Measurements from ENCODE around the gene ZNF837. TPM values are rescaled to one million over a fixed set of nuclear protein-coding genes. Genes with fewer than 3 reads are reported as not detected.

ZNF837 gene
- total RNA-seq, 1 experiment from 2014 or later = 4.9 TPM

DNA sequence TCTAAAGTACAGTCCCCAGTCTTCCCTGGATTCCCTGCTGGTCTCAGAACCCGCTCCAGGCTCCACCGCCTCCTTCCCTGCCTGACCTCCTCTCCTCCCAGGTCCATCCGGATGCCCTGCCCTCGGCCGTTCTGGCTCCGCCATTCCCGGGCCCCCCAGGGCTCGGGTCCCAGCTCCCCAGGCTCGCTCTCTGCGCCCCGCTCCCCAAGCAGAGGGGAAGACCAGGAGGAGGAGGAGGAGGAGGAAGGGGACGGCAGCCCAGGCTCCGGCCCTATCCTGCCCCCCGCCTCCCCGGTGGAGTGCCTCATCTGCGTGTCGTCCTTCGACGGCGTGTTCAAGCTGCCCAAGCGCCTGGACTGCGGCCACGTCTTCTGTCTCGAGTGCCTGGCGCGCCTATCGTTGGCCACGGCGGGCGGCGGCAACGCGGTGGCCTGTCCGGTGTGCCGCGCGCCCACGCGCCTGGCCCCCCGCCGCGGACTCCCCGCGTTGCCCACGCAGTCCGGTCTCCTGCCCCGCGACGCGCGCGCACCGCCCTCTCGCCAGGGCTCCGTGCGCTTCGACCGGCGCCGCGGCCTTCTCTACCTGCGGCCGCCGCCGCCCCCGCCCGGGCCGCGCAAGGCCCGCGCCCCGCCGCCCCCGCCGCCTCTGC is 15.3 kb upstream of the ZNF837 start (continued):
- TF ChIP-seq E2F1 (CRISPR knock-in tag; IDR thresholded peaks at IDR 0.05) = no peak

GRCh38 chr19:58395220-58395978 is 14.6 kb upstream of the ZNF837 start, which contains the start of gene RNF225:
RNF225 (plus strand) TSS chr19:58395656; CDS start chr19:58396090, 434 bp downstream.
- Mint-ChIP-seq H3K27ac (peak within 1 kb of the TSS; percentile 63), H3K9me3 (no peaks in the 10 kb centered on the region), H3K4me1 (peaks cover 10% of the 10 kb centered on the region), H3K36me3 (peaks cover 37% of the 10 kb centered on the region), H3K4me3 (peak within 1 kb of the TSS; percentile 73), H3K27me3 (ENCODE audit: low read depth) (peaks cover 33% of the 10 kb centered on the region)
- ChIA-PET CTCF (interaction anchor here (1.1 to 1.7 kb wide), 4 partner anchors 12 to 186 kb away, joined by 3 to 5 read pairs (median 5); partner anchors contain the start of gene ZBTB45), POLR2A (interaction anchor here (1.5 to 1.8 kb wide), 2 partner anchors 12 to 33 kb away, joined by 4 to 6 read pairs; partner anchors contain the start of gene ZNF497)
- DNase-seq (ENCODE audit: low spot score) (peak; percentile 59), ATAC-seq (peak; percentile 67)
- TF ChIP-seq TP53 (CRISPR knock-in tag; IDR thresholded peaks at IDR 0.05) (no peak), ZNF532 (CRISPR knock-in tag; IDR thresholded peaks at IDR 0.05; ENCODE audit: borderline replicate concordance) (peak; percentile 74; the same call in 1 of the 2 replicates), ZNF671 (CRISPR knock-in tag; IDR thresholded peaks at IDR 0.05) (peak; percentile 17; the same call in 1 of the 2 replicates), ZSCAN18 (CRISPR knock-in tag; IDR thresholded peaks at IDR 0.05) (no peak), NR2C2 (CRISPR knock-in tag; IDR thresholded peaks at IDR 0.05) (no peak), SOX15 (CRISPR knock-in tag; IDR thresholded peaks at IDR 0.05) (no peak), OVOL2 (CRISPR knock-in tag; IDR thresholded peaks at IDR 0.05; ENCODE audit: borderline replicate concordance) (no peak), EMX1 (CRISPR knock-in tag; IDR thresholded peaks at IDR 0.05) (peak; percentile 89), PRRX2 (CRISPR knock-in tag; IDR thresholded peaks at IDR 0.05) (peak; percentile 94), TCF7 (CRISPR knock-in tag; IDR thresholded peaks at IDR 0.05; ENCODE audit: low read depth) (no peak), GABPB1 (CRISPR knock-in tag; IDR thresholded peaks at IDR 0.05) (no peak), NR3C1 (CRISPR knock-in tag; conservative IDR thresholded peaks at IDR 0.05; ENCODE audit: low read depth) (no peak), AR (CRISPR knock-in tag; IDR thresholded peaks at IDR 0.05) (peak; percentile 44; the same call in 1 of the 2 replicates), CREB1 (CRISPR knock-in tag; IDR thresholded peaks at IDR 0.05) (peak; percentile 24; the same call in 1 of the 2 replicates), ZNF396 (CRISPR knock-in tag; IDR thresholded peaks at IDR 0.05; ENCODE audit: borderline replicate concordance) (no peak), NFATC4 (CRISPR knock-in tag; IDR thresholded peaks at IDR 0.05) (peak; percentile 78), ZNF425 (CRISPR knock-in tag; conservative IDR thresholded peaks at IDR 0.05) (peak; percentile 62; the same call in 1 of the 2 replicates), ZNF416 (CRISPR knock-in tag; IDR thresholded peaks at IDR 0.05) (peak; percentile 54)
- TF ChIP-seq, protein P1, sequence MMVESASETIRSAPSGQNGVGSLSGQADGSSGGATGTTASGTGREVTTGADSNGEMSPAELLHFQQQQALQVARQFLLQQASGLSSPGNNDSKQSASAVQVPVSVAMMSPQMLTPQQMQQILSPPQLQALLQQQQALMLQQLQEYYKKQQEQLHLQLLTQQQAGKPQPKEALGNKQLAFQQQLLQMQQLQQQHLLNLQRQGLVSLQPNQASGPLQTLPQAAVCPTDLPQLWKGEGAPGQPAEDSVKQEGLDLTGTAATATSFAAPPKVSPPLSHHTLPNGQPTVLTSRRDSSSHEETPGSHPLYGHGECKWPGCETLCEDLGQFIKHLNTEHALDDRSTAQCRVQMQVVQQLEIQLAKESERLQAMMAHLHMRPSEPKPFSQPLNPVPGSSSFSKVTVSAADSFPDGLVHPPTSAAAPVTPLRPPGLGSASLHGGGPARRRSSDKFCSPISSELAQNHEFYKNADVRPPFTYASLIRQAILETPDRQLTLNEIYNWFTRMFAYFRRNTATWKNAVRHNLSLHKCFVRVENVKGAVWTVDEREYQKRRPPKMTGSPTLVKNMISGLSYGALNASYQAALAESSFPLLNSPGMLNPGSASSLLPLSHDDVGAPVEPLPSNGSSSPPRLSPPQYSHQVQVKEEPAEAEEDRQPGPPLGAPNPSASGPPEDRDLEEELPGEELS (CRISPR knock-in tag; IDR thresholded peaks at IDR 0.05) = no peak
